Activated CD8-positive, alpha-beta memory T cell treated with anti-CD3 and anti-CD28 coated beads, Interleukin-2, amount 50 U/mL, for 1 hour (primary cell): Measurements from ENCODE around the gene KCNJ6.

Experiments used
- DNase-seq: peaks from one replicate; pipeline ENCODE4 v3.0.0-alpha.2; 2020; ENCODE audit errors: extremely low read depth

KCNJ6 gene

DNA sequence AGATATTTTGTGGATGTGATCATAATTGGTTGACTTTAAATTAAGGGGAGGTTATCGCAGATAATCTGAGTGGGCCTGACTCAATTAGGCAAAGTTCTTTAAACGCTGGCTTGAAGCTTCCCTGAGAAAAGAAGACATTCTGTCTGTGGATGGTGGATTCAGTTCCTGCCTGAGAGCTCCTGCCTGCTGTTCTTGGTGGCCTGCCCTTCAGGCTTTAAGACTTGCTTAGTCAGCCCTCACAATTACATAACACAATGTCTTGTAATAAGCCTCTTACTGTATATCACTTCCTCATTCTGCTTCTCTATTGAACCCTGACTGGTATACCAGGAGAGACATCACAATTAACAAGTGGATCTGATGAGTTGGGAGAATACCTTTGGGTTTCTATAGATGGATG, 50.2 kb downstream of the KCNJ6 start:
- no peak for DNase-seq

- no peak for DNase-seq
These were observed 51.1 kb downstream of the KCNJ6 start for GRCh38 chr21:37865156-37865555.

DNA sequence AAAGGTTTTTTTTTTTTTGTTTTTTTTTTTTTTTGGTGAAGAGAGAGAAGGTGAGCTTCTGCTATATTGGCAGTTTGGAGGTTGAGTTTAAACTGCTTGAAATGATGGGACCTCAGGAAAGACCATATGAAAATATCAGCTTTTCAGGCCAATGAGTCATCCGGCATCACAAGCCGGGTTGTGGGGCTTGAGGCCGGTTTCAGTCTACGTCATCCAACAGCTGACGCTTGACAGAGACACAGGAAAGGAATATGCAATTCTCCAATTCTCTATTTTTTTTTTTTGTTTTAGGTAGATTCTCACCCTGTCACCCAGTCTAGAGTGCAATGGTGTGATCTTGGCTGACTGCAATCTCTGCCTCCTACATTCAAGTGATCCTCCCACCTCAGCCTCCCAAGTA, 52.4 kb downstream of the KCNJ6 start:
- DNase-seq, result no peak

DNA sequence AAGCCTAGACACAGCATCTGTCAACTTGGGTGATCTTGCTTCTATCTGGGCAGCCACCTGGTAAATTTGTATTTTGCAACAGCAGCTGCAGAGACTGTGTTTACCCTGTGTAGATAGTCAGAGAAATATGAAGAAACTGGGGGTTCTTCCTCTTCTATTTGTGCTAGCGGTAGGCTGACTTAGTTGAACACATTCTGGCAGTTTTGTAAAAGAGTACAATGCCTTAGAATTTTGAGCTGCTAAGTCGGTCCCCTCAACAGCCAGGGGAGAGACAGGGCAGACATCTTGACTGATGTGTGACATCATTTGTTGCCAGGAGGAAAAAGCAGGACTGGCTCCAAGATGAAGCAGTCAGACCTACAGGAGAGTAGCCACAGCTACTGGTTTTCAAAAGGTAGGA, 53.7 kb downstream of the KCNJ6 start:
- DNase-seq, result no peak

DNA sequence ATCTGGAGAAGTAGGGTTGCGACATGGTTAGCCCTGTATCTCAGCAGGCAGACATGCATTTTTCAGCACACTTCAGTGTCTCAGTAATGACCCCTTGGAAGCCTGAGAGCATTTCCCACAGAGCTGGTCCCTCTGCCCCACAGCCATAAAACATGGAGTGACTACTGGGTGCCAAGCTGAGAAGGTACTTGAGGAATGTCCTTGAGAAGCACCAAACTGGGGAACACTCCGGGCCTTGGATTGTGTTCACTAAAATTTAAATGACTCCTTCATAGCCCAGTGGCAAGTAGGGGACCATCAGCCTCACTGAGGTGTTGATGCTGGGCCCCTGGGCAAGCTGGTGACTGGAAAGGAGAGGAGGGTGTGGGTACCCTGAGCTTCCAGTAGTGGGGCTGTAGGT, 54.7 kb downstream of the KCNJ6 start:
- DNase-seq, result no peak

GRCh38 chr21:37860416-37860815, 55.8 kb downstream of the KCNJ6 start:
- DNase-seq, result no peak

DNA sequence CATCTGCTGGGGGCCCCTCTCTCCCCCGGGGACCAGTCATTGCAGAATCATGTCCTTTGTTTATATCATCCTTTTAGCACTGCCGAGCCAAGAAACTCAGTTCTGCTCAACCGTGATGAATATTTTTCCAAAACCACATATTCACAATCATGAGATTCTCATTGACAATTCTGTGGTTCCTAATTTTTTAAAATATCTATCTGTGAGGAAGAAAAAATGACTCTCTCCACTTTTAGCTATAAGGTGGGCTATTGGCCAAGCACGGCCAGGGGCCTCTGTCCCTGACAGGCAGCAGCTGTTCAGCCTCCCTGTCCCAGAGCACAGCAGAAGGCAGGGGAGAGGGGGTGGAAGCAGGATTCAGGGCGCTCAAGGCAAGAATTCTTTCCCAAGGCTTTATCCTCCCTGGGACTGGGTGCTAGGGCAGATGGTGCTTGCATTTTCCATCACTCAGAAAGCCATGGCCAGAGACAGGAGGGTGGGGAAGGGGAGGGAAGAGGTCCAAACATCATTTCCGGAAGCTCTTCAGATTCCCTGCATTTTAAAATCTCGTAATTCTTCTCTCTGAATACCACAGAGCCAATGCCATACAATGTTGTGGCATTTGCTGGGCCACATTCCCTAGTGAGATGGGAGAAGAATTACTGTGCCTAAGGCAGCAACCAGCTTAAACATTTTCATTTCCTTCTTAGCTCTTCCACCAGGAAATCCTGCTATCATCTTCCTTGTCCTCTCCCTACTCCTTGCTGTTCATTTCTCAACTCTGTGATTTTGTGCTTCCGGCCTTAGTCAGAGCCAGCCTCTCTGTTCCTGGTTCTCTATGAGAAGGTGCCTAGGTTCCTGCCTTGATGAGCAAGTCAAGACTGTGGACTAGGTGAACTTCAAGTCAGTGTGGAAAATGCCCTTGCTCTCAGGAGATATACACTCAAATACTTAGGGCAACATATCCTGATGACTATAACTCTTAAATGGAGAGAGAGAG, 60.3 kb downstream of the KCNJ6 start:
- no peak for DNase-seq

GRCh38 chr21:37855271-37855646, 61.0 kb downstream of the KCNJ6 start:
- DNase-seq, result no peak

DNA sequence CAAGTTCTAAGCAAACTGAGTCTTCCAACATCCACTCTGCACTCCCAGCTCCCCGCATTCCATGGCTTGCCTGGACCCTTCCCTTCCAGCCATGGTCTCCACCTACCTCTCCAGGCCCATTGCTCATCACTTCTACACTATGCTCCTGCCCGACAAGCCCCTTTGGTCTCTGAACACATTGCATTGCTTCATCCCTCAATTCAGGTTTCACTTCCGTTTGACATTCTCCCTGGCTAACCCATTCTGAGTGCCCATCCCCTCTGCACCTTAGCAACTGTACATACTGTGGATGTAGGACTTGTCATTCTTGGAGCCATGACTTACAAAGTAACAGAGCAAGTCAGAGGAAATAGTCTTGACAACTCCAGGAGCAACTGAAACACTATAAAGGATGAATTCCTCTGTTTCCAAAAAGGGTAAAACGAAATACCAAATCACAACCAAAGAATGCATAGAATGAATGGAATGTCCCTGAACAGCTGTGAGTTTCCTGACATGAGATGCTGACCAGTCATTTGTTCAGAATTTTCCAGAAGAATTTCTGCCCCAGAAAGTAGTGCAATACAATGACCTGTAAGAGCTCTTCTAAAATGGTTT, 66.7 kb downstream of the KCNJ6 start:
- no peak for DNase-seq

DNA sequence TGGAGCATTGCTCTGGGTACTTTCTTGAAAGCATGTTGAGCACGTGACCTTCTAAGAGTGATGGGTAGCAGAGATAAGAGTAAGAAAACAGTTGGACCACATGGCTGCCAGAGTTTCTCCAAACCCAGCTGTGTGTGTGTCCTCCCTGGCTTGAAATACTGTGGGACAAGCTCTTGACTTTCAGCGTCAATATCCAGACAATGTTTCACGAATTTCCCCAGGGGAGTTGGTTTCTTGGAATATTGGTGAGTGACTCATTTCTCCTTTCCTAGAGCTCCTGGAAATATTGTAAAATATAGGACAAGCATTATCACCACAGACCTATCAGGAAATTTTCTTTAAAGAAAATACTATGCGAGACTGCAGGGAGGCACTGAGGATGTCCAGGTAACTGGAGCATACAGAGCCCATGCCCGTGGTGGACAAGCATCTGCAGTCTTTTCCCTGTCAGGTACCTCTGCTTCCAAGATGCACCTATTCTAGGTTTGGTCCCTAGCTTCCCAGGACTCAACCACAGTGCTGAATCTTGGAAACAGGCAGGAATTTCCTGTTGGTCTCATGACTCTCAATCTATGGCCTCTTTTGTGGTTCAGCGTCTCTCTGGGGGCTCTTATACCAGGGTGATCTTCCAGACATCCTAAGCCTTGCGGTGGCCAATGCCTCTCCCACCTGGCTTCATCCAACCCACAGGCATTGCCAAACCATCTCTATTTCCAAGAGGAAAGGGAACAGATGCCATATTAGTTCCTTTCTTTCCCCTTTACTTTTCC, 67.4 kb downstream of the KCNJ6 start:
- DNase-seq, result no peak

DNA sequence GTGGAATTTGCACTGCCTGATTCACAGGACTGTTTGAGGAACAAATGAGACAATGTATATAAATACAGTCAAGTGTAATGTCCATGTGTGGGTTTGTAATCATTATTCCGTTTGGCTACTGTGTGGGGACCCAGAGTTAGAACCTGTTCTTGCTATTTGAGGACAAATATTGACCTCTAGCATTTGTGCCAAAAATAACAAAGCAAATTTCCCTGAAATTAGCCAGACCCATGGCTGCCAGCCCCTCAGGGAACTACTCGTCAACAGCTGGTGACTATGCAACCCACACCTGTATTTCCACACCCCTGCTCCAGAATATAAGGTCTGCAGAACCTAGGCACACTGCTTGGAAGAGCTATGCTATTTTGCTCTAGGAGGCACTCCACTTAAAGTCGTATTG, 70.7 kb downstream of the KCNJ6 start:
- no peak for DNase-seq

DNA sequence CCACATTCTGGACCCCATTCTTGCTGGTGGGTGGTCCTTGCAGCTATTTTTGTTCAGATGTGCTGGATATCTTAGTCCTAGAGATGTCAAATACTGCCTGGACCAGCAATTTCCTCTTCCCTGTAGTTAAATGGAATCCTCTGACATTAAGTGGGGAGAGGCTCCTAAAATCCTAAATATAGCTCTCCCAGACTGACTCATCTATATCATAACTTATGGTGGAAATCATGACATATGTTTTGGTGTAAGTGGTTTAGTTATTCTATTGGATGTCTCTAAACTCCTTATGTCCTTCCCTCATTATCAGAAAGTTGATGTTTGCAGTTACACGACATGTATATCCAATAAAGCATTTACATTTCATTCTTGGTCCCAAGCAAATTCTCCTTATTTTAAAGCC, 73.1 kb downstream of the KCNJ6 start:
- no peak for DNase-seq

- no peak for DNase-seq
These were observed 73.9 kb downstream of the KCNJ6 start for GRCh38 chr21:37842163-37842919.

GRCh38 chr21:37837381-37837780, 78.9 kb downstream of the KCNJ6 start:
- DNase-seq, result no peak

DNA sequence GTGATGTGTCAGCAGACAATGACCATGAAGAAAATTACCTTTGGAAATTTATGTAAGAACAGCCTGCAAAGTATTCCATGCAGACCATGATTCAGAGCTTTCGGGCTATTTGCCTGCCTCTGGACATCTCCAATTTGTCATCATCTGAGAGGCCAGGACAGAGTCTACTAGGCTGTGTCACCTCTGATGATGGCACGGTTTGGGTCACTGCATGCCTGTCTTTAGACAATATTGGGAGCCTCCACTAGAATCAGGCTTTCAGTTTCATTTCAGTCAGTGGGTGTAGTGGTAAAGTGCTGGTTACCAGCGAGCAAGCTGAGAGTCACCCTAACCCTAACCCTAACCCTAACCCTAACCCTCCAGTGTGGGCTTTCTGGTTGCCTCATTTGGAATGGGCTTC, 80.8 kb downstream of the KCNJ6 start:
- DNase-seq, result no peak

- DNase-seq, result no peak
These were observed 83.0 kb downstream of the KCNJ6 start for GRCh38 chr21:37833301-37833700.

DNA sequence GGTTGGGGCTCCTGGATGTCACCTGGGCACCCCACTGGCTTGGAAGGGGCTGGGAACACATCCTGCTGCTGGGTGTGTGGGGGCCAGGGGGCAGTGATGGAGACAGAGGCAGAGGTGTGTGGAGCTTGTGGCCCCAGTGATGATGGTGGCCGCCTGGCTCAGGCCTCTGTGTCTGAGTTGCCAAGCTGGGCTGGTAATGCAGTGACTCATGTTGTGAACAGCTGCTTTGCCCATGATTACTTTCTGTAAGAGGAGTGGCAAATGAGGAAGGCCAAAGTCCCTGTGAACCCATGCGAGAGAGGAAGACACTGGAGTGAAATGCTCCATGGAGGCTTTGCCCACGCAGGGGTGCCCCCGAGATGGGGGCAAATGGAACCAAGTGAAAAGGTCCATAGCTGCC, 86.8 kb downstream of the KCNJ6 start:
- DNase-seq, result no peak

GRCh38 chr21:37828991-37829390, 87.3 kb downstream of the KCNJ6 start:
- DNase-seq, result no peak

DNA sequence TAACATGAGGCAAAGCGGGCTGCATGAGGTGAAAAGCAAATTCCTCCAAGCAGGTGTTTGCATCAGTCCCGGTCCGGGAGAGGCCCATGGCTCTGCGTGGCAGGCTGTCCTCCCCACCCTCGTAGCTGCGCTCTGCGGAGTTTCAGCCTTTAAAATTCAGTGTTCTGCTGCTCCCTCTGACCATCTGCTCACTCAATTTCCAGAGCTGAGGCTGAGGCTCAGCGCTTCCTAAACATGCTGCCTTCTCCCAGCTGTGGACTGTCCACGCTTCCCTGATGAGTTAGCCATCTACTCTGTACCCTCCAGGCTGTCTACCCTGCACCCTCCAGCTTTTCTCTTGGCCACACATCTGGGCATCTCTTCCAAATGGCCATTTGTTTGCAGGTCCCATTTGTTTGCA, 87.7 kb downstream of the KCNJ6 start:
- DNase-seq, result no peak

GRCh38 chr21:37827913-37828312, 88.3 kb downstream of the KCNJ6 start:
- DNase-seq, result no peak

DNA sequence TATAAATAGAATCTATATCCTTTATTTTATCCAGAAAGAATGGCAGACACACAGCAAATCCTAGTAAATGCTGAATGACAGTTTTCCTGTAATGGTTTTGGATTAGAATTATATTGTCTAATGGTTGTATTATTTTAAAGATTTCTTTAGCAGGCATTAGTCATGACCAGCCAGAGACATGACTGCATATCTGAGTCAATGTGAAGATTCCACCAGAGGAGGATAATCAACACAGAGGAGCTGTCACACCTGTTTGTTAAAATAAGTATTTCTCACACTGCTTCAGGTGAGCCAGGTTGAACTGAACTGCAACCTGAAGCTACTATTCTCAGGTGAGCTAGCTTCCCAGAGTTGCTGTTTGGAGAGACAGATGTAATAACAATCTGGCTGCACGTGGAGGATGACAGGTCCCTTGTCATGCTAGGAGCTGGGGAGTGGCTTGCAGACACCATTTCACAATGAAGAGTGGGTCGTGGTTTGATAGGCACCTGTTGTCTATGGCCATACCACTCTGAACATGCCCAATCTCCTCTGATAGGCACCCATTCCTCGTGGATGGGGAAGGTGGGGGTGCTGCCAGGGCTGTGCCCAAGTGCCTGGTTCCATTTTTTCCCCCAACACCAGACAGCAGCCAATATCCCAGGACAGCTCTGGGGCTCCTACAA, 94.3 kb downstream of the KCNJ6 start:
- DNase-seq, result no peak
